GM23338 (cell line): Measurements from ENCODE around the gene LDHAL6A. TPM values are rescaled to one million over a fixed set of nuclear protein-coding genes. Genes with fewer than 3 reads are reported as not detected.

Experiments used
- ATAC-seq: fragments of 200-7000 bp; cut with Tn5 transposase; 3 replicates; pipeline ENCODE4 v1.9.1; 2020
- DNase-seq: peaks from one replicate; pipeline ENCODE4 v3.0.0-alpha.2; 2015; ENCODE audit warnings: low spot score
- H2AFZ ChIP-seq: fragments of 200-600 bp; sonication (generic); 2 replicates; pipeline ENCODE4 v1.8.0; 2016; ENCODE audit warnings: antibody characterized with exemption, mild to moderate bottlenecking, moderate library complexity
- H3F3A ChIP-seq: fragments of 200-600 bp; sonication (generic); replicated peaks from 2 replicates; pipeline ENCODE4 v1.8.0; 2017; ENCODE audit warnings: antibody characterized with exemption, mixed run types, low read depth
- H3K27ac ChIP-seq: fragments of 200-600 bp; sonication (generic); 2 replicates; pipeline ENCODE4 v1.6.1; 2016; ENCODE audit warnings: low read depth
- H3K27me3 ChIP-seq: fragments of 200-600 bp; sonication (generic); 2 replicates; pipeline ENCODE4 v1.8.0; 2016; ENCODE audit warnings: mild to moderate bottlenecking, mixed run types, moderate library complexity; ENCODE audit not compliant: insufficient read depth
- H3K36me3 ChIP-seq: fragments of 200-600 bp; sonication (generic); 2 replicates; pipeline ENCODE4 v1.8.0; 2016; ENCODE audit warnings: mild to moderate bottlenecking; ENCODE audit not compliant: insufficient read depth
- H3K4me1 ChIP-seq: fragments of 200-600 bp; sonication (generic); 2 replicates; pipeline ENCODE4 v1.8.0; 2016; ENCODE audit warnings: mild to moderate bottlenecking, moderate library complexity; ENCODE audit not compliant: insufficient read depth
- H3K4me2 ChIP-seq: fragments of 200-600 bp; sonication (generic); 2 replicates; pipeline ENCODE4 v1.7.1; 2017; ENCODE audit warnings: mixed run types
- H3K4me3 ChIP-seq: fragments of 200-600 bp; sonication (generic); 2 replicates; pipeline ENCODE4 v1.6.1; 2016; ENCODE audit warnings: mixed run types
- H3K79me2 ChIP-seq: fragments of 200-600 bp; sonication (generic); replicated peaks from 2 replicates; pipeline ENCODE4 v1.8.0; 2017; ENCODE audit warnings: mild to moderate bottlenecking; ENCODE audit not compliant: insufficient read depth
- H3K9me2 ChIP-seq: fragments of 200-600 bp; sonication (generic); 2 replicates; pipeline ENCODE4 v1.8.0; 2017; ENCODE audit not compliant: insufficient read depth
- H4K20me1 ChIP-seq: fragments of 200-600 bp; sonication (generic); replicated peaks from 2 replicates; pipeline ENCODE4 v1.8.0; 2017; ENCODE audit warnings: mild to moderate bottlenecking; ENCODE audit not compliant: insufficient read depth
- H3K27ac Mint-ChIP-seq: 2 replicates; pipeline ENCODE4 v1.8.0; 2020; ENCODE audit warnings: inconsistent platforms, mild to moderate bottlenecking, moderate library complexity, mixed read lengths
- H3K27me3 Mint-ChIP-seq: 3 replicates; pipeline ENCODE4 v1.8.0; 2022; ENCODE audit warnings: low read depth, mild to moderate bottlenecking, moderate library complexity, mixed read lengths, inconsistent platforms; ENCODE audit not compliant: insufficient read depth, poor library complexity
- H3K36me3 Mint-ChIP-seq: 3 replicates; pipeline ENCODE4 v1.8.0; 2021; ENCODE audit warnings: low read depth, mild to moderate bottlenecking, inconsistent platforms, moderate library complexity, mixed read lengths
- H3K4me1 Mint-ChIP-seq: 3 replicates; pipeline ENCODE4 v1.8.0; 2020; ENCODE audit warnings: mild to moderate bottlenecking, inconsistent platforms, mixed read lengths
- H3K4me3 Mint-ChIP-seq: 3 replicates; pipeline ENCODE4 v1.8.0; 2021; ENCODE audit warnings: moderate library complexity, mild to moderate bottlenecking, inconsistent platforms, mixed read lengths
- H3K9me3 Mint-ChIP-seq: 3 replicates; pipeline ENCODE4 v1.8.0; 2020; ENCODE audit warnings: moderate library complexity, mild to moderate bottlenecking, inconsistent platforms, mixed read lengths
- CREB1 ChIP-seq: fragments of 250-450 bp; sonication (Bioruptor Pico); IDR thresholded peaks from 2 replicates; pipeline ENCODE4 v1.5.0; 2020; ENCODE audit warnings: low read depth, mild to moderate bottlenecking, moderate library complexity
- EZH2 ChIP-seq: fragments of 200-600 bp; sonication (generic); IDR thresholded peaks from one replicate; pipeline ENCODE4 v1.8.0; 2017; ENCODE audit warnings: antibody characterized with exemption, mild to moderate bottlenecking, low read depth; ENCODE audit not compliant: unreplicated experiment
- EZH2phosphoT487 ChIP-seq: fragments of 200-600 bp; sonication (generic); IDR thresholded peaks from one replicate; pipeline ENCODE4 v1.8.1; 2018; ENCODE audit warnings: antibody characterized with exemption; ENCODE audit not compliant: unreplicated experiment
- JUNB ChIP-seq: IDR thresholded peaks from one replicate; pipeline ENCODE4 v1.6.1; 2016; ENCODE audit warnings: antibody characterized with exemption; ENCODE audit not compliant: unreplicated experiment
- NANOG ChIP-seq: IDR thresholded peaks from 2 replicates; pipeline ENCODE4 v1.6.1; 2016; ENCODE audit warnings: antibody characterized with exemption, borderline replicate concordance
- POLR2AphosphoS5 ChIP-seq: IDR thresholded peaks from 2 replicates; pipeline ENCODE4 v1.6.1; 2016; ENCODE audit warnings: antibody characterized with exemption, low read depth
- REST ChIP-seq: IDR thresholded peaks from one replicate; pipeline ENCODE4 v1.6.1; 2018; ENCODE audit warnings: antibody characterized with exemption; ENCODE audit not compliant: unreplicated experiment
- STAT1 ChIP-seq: IDR thresholded peaks from one replicate; pipeline ENCODE4 v1.6.1; 2016; ENCODE audit warnings: antibody characterized with exemption; ENCODE audit not compliant: unreplicated experiment
- ZNF331 ChIP-seq: fragments of 250-450 bp; sonication (Bioruptor Pico); IDR thresholded peaks from 2 replicates; pipeline ENCODE4 v1.5.0; 2020; ENCODE audit warnings: low read depth, mild to moderate bottlenecking, moderate library complexity
- polyA plus RNA-seq: library from polyadenylated mRNA; unstranded; fragments of >200 nt; fragmentation: Nextera tagmentation; extraction: Ambion mirVana; gene quantifications from 2 replicates; pipeline ENCODE4 v1.2.1, GENCODE V29; 2016
- total RNA-seq: library from RNA; depleted of rRNA; stranded (reverse); fragments of >200 nt; shearing (Covaris generic); gene quantifications from 2 replicates; pipeline ENCODE4 v1.2.3, GENCODE V29; 2014
- TF ChIP-seq, protein P1 (sequence below): IDR thresholded peaks from 2 replicates; pipeline ENCODE4 v1.6.1; 2016; ENCODE audit warnings: antibody characterized with exemption
- TF ChIP-seq, protein P2 (sequence below): fragments of 250-450 bp; sonication (Bioruptor Pico); IDR thresholded peaks from 2 replicates; pipeline ENCODE4 v1.5.0; 2020; ENCODE audit warnings: mild to moderate bottlenecking, moderate library complexity
- TF ChIP-seq, protein P3 (sequence below), 2 experiments: fragments of 200-600 bp in 1 of 2; sonication (generic) in 1 of 2; conservative IDR thresholded peaks; 2 replicates each; pipeline versions ENCODE4 v1.5.1 to v1.6.1; 2016 to 2017; ENCODE audit warnings: antibody characterized with exemption in 2 of 2, low read depth in 2 of 2, mild to moderate bottlenecking in 2 of 2, moderate library complexity in 1 of 2

Gene LDHAL6A
- total and polyA plus RNA-seq, 2 experiments from 2014 or later, result 0.10 to 0.59 TPM

DNA sequence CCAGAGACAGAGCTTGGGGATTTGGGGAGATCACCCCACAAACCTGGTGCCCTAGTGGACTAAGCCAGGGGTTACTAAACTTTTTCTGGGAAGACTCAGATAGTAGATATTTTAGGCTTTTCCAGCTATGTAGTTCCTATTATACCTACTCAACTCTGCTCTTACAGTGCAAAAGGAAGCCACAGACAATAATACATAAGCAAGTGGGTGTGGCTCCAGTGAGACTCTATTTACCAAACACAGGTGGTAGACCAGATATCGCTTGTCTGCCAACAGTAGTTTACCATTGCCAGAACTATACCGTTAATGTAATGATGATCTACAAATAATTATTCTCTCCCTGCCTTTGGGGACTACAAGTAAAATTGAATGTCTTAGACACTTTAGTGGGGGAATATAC is 36.6 kb upstream of the LDHAL6A start:
- no peak overlapping the region for H3K4me3 Mint-ChIP-seq
- H3K27me3 Mint-ChIP-seq, result no peaks in the 10 kb centered on the region
- H3F3A ChIP-seq, result no peaks in the 10 kb centered on the region
- no peak for ATAC-seq
- no peak for DNase-seq
- no peak overlapping the region for H2AFZ ChIP-seq
- H3K4me1 Mint-ChIP-seq, result no peaks in the 10 kb centered on the region
- H3K4me1 ChIP-seq, result no peaks in the 10 kb centered on the region
- H3K36me3 ChIP-seq, result no peaks in the 10 kb centered on the region
- no peaks in the 10 kb centered on the region for H3K9me2 ChIP-seq
- H3K4me2 ChIP-seq, result no peak overlapping the region
- no peak overlapping the region for H3K27ac Mint-ChIP-seq
- no peak overlapping the region for H3K27ac ChIP-seq
- no peaks in the 10 kb centered on the region for H3K9me3 Mint-ChIP-seq
- H3K4me3 ChIP-seq, result no peak overlapping the region
- H3K79me2 ChIP-seq, result no peaks in the 10 kb centered on the region
- H3K36me3 Mint-ChIP-seq, result no peaks in the 10 kb centered on the region
- TF ChIP-seq, protein P1, sequence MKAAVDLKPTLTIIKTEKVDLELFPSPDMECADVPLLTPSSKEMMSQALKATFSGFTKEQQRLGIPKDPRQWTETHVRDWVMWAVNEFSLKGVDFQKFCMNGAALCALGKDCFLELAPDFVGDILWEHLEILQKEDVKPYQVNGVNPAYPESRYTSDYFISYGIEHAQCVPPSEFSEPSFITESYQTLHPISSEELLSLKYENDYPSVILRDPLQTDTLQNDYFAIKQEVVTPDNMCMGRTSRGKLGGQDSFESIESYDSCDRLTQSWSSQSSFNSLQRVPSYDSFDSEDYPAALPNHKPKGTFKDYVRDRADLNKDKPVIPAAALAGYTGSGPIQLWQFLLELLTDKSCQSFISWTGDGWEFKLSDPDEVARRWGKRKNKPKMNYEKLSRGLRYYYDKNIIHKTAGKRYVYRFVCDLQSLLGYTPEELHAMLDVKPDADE, result no peak
- TF ChIP-seq STAT1 (no peak), EZH2 (no peak), JUNB (no peak), POLR2AphosphoS5 (no peak), ZNF331 (no peak), NANOG (no peak), CREB1 (CRISPR knock-in tag) (no peak), REST (no peak), EZH2phosphoT487 (no peak)
- TF ChIP-seq, protein P2, sequence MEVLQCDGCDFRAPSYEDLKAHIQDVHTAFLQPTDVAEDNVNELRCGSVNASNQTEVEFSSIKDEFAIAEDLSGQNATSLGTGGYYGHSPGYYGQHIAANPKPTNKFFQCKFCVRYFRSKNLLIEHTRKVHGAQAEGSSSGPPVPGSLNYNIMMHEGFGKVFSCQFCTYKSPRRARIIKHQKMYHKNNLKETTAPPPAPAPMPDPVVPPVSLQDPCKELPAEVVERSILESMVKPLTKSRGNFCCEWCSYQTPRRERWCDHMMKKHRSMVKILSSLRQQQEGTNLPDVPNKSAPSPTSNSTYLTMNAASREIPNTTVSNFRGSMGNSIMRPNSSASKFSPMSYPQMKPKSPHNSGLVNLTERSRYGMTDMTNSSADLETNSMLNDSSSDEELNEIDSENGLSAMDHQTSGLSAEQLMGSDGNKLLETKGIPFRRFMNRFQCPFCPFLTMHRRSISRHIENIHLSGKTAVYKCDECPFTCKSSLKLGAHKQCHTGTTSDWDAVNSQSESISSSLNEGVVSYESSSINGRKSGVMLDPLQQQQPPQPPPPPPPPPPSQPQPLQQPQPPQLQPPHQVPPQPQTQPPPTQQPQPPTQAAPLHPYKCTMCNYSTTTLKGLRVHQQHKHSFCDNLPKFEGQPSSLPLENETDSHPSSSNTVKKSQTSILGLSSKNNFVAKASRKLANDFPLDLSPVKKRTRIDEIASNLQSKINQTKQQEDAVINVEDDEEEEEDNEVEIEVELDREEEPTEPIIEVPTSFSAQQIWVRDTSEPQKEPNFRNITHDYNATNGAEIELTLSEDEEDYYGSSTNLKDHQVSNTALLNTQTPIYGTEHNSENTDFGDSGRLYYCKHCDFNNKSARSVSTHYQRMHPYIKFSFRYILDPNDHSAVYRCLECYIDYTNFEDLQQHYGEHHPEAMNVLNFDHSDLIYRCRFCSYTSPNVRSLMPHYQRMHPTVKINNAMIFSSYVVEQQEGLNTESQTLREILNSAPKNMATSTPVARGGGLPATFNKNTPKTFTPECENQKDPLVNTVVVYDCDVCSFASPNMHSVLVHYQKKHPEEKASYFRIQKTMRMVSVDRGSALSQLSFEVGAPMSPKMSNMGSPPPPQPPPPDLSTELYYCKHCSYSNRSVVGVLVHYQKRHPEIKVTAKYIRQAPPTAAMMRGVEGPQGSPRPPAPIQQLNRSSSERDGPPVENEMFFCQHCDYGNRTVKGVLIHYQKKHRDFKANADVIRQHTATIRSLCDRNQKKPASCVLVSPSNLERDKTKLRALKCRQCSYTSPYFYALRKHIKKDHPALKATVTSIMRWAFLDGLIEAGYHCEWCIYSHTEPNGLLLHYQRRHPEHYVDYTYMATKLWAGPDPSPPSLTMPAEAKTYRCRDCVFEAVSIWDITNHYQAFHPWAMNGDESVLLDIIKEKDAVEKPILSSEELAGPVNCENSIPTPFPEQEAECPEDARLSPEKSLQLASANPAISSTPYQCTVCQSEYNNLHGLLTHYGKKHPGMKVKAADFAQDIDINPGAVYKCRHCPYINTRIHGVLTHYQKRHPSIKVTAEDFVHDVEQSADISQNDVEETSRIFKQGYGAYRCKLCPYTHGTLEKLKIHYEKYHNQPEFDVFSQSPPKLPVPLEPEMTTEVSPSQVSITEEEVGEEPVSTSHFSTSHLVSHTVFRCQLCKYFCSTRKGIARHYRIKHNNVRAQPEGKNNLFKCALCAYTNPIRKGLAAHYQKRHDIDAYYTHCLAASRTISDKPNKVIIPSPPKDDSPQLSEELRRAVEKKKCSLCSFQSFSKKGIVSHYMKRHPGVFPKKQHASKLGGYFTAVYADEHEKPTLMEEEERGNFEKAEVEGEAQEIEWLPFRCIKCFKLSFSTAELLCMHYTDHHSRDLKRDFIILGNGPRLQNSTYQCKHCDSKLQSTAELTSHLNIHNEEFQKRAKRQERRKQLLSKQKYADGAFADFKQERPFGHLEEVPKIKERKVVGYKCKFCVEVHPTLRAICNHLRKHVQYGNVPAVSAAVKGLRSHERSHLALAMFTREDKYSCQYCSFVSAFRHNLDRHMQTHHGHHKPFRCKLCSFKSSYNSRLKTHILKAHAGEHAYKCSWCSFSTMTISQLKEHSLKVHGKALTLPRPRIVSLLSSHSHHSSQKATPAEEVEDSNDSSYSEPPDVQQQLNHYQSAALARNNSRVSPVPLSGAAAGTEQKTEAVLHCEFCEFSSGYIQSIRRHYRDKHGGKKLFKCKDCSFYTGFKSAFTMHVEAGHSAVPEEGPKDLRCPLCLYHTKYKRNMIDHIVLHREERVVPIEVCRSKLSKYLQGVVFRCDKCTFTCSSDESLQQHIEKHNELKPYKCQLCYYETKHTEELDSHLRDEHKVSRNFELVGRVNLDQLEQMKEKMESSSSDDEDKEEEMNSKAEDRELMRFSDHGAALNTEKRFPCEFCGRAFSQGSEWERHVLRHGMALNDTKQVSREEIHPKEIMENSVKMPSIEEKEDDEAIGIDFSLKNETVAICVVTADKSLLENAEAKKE (CRISPR knock-in tag), result no peak
- TF ChIP-seq, protein P3, sequence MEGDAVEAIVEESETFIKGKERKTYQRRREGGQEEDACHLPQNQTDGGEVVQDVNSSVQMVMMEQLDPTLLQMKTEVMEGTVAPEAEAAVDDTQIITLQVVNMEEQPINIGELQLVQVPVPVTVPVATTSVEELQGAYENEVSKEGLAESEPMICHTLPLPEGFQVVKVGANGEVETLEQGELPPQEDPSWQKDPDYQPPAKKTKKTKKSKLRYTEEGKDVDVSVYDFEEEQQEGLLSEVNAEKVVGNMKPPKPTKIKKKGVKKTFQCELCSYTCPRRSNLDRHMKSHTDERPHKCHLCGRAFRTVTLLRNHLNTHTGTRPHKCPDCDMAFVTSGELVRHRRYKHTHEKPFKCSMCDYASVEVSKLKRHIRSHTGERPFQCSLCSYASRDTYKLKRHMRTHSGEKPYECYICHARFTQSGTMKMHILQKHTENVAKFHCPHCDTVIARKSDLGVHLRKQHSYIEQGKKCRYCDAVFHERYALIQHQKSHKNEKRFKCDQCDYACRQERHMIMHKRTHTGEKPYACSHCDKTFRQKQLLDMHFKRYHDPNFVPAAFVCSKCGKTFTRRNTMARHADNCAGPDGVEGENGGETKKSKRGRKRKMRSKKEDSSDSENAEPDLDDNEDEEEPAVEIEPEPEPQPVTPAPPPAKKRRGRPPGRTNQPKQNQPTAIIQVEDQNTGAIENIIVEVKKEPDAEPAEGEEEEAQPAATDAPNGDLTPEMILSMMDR (conservative IDR thresholded peaks at IDR 0.05; ENCODE audit: low read depth in 2 of 2), result no peak
- no peaks in the 10 kb centered on the region for H3K27me3 ChIP-seq
- H4K20me1 ChIP-seq, result no peaks in the 10 kb centered on the region
